ENCODE results near the gene C3orf20. TPM values are rescaled to one million over a fixed set of nuclear protein-coding genes. Genes with fewer than 3 reads are reported as not detected.

C3orf20 gene
- total and polyA plus RNA-seq, 2 donors (not counting 1 experiment from before 2014, with no cell fraction given), result 0.12 to 0.34 TPM

DNA sequence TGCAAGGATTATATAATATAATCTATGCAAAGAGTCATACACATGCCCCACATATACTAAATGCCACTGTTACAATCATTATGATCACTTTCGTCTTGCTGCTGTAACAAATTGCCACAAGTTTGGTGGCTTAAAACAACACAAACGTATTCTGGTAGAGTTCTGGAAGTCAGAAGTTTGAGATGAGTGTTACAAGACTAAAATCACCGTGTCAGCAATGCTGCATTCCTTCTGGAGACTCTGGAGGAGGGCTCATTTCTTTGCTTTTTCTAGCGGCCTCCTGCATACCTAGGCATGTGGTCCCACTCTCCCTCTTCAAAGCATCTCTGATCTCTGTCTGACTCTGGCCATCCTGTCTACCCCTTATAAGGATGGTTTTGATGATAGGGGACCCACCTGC lies 24.7 kb upstream of the C3orf20 start:
- TF ChIP-seq EZH2 (IDR thresholded peaks at IDR 0.05; ENCODE audit: borderline replicate concordance, insufficient read depth, low read depth, low read length, poor library complexity, severe bottlenecking), result no peak
- no peak for TF ChIP-seq CTCF (IDR thresholded peaks at IDR 0.05)
- Histone ChIP-seq H3K9ac (ENCODE audit: low read length) (peak overlapping the region; percentile 94), H3K27ac (ENCODE audit: low read length in 2 of 2) (no peak overlapping the region), H3K4me3 (ENCODE audit: control extremely low read depth in 1 of 5, extremely low read depth in 1 of 5, insufficient read depth in 1 of 5, low read depth in 2 of 5, low read length in 4 of 5) (peak overlapping the region in 1 of 5 experiments; percentile 79), H2AFZ (ENCODE audit: insufficient read depth, low read depth, low read length, poor library complexity, severe bottlenecking) (peak overlapping the region; percentile 72), H3K79me2 (ENCODE audit: control insufficient read depth, insufficient read depth, low read length) (peaks cover 31% of the 10 kb centered on the region), H3K4me1 (ENCODE audit: control insufficient read depth in 2 of 2, insufficient read depth in 2 of 2, low read length in 2 of 2) (peaks cover 21 to 28% of the 10 kb centered on the region in 2 donors), H3K36me3 (replicated peaks in 1 of 2; ENCODE audit: control extremely low read depth in 1 of 2, control insufficient read depth in 1 of 2, extremely low read depth in 1 of 2, insufficient read depth in 2 of 2, low read length in 1 of 2) (peaks cover 2 to 5% of the 10 kb centered on the region in 2 experiments), H4K20me1 (ENCODE audit: control insufficient read depth, insufficient read depth, low read length, poor library complexity, severe bottlenecking) (no peaks in the 10 kb centered on the region), H3K27me3 (replicated peaks in 1 of 4; ENCODE audit: control extremely low read depth in 1 of 4, control insufficient read depth in 3 of 4, insufficient read depth in 4 of 4, low read length in 3 of 4) (no peaks in the 10 kb centered on the region), H3K9me3 (ENCODE audit: control extremely low read depth in 1 of 3, control insufficient read depth in 2 of 3, insufficient read depth in 1 of 3, low read length in 2 of 3) (no peaks in the 10 kb centered on the region), H3K4me2 (replicated peaks; ENCODE audit: low read depth, low read length, poor library complexity, severe bottlenecking) (peak overlapping the region; percentile 82)
- Mint-ChIP-seq H3K4me1 (peaks cover 31% of the 10 kb centered on the region), H3K27me3 (no peaks in the 10 kb centered on the region), H3K9me3 (ENCODE audit: insufficient read depth) (no peaks in the 10 kb centered on the region), H3K27ac (peak overlapping the region; percentile 73), H3K4me3 (peak overlapping the region; percentile 91)
- DNase-seq, result no peak
- no peak for ATAC-seq (ENCODE audit: low read depth)
- no CpG with 5 or more reads among the region's 4 CpGs for WGBS (ENCODE audit: insufficient coverage)
- CTCF ChIA-PET, result no interaction called here
- intact Hi-C loops (cut with micrococcal nuclease), result loop anchor here (2.0 to 10.0 kb wide), 5 partner anchors 415 to 1985 kb away; partner anchors contain the start of genes EAF1, METTL6, MRPS25 and RAF1
- POLR2A ChIA-PET, result interaction anchor here (1.1 to 1.6 kb wide), 2 partner anchors 297 to 415 kb away, joined by 3 to 6 read pairs; partner anchors contain the start of genes MRPS25 and NR2C2
